AG09309 (cell line): ENCODE data around the gene APBB2.
A peak's percentile ranks its signal among the peaks of the same experiment; 100 is the strongest.

Experiments
- DNase-seq: peaks from one replicate; pipeline ENCODE4 v3.0.0-alpha.2; 2010; ENCODE audit warnings: low read depth
- H3K4me3 ChIP-seq: 2 replicates; pipeline ENCODE4 v1.5.1; 2011; ENCODE audit warnings: mild to moderate bottlenecking, low read depth, low read length, moderate library complexity; ENCODE audit not compliant: control insufficient read depth
- CTCF ChIP-seq: IDR thresholded peaks from 2 replicates; pipeline ENCODE4 v1.5.1; 2011; ENCODE audit warnings: mild to moderate bottlenecking, low read depth, low read length, inconsistent platforms; ENCODE audit not compliant: insufficient read depth, control insufficient read depth; ENCODE audit errors: missing control alignments

APBB2 gene

DNA sequence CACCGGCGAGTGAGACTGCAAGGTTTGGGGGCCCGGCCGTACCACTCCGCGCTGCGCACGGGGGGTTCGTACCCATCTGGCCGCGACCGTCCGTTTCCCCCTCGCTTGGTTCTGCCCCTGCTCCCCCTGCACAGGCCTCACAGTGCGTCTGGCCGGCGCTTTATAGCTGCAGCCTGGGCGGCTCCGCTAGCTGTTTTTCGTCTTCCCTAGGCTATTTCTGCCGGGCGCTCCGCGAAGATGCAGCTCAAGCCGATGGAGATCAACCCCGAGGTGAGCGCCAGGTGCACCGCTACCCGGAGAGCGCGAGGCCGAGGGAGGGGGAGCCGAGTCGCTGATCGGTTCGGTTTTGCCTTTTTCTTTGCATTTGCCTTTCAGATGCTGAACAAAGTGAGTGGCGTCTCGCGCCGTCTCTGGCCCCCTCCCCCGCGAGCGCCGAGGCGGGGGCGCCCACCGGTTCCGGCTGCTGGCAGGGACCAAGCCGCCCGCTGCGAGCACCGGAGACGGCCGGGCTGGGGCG lies 42.5 kb upstream of the APBB2 start, which contains the start of gene UCHL1:
TSS of gene UCHL1 (plus strand) at position 189 of the 517 bp plus-strand sequence. CDS start at position 238, 49 bp downstream.
- peak within 1 kb of the TSS; percentile 53 for H3K4me3 ChIP-seq
- no peak for TF ChIP-seq CTCF
- DNase-seq: peak; percentile 41

DNA sequence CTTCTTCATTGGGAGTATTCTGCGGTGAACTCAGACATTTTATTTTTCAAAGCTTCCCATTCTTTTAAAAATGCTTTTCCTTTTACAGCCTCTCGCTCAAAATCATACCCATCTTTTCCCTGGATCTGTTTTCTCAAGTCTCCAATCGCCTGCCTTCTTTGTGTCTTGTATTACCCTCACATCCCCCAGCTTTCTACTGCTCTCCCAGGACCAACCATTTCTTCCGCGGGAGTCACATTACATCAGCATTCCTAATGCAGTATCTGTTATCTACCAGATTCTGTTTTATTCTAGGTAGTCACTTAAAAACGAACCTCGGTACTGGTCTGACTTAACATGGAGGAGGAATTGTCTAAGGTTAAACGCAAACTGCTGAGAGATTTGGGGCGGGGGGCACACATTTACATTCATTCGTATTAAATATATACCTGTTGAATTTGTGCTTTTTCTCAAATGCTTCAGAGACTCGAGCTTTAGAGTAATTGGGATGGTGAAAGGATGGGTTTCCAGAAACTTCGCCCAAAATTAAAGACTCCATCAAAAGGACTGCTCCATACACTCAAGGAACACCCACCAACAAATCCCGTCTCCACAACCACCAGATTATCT lies 41.9 kb upstream of the APBB2 start:
- H3K4me3 ChIP-seq: peak overlapping the region; percentile 53
- DNase-seq: no peak
- no peak for TF ChIP-seq CTCF

- DNase-seq: no peak
These were observed 31.6 kb upstream of the APBB2 start for GRCh38 chr4:41245983-41246382.

GRCh38 chr4:41241919-41242318 lies 27.6 kb upstream of the APBB2 start:
- DNase-seq: no peak
- H3K4me3 ChIP-seq: no peak overlapping the region
- TF ChIP-seq CTCF: no peak

More at GRCh38 chr4:41245983-41246382, 31.6 kb upstream of the APBB2 start:
- no peak for TF ChIP-seq CTCF
- no peak overlapping the region for H3K4me3 ChIP-seq

- H3K4me3 ChIP-seq: no peak overlapping the region
- TF ChIP-seq CTCF: no peak
- no peak for DNase-seq
These were observed 22.2 kb upstream of the APBB2 start for GRCh38 chr4:41236508-41236907.

DNA sequence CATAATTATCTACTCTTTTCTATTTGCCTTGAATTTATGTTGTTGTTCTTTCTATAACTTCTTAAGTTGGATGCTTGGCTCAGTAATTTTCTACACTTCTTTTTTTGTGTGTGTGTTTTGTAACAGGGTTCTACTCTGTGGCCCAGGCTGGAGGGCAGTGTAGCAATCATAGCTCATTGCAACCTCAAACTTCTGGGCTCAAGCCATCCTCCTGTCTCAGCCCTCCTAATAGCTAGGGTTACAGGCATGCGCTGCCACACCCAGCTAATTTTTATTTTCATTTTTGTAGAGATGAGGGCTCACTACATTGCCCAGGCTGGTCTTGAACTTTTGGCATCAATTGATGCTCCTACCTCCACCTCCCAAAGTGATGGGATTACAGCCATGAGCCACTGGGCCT lies 21.7 kb upstream of the APBB2 start:
- TF ChIP-seq CTCF: no peak
- no peak for DNase-seq
- no peak overlapping the region for H3K4me3 ChIP-seq

GRCh38 chr4:41232856-41233255 lies 18.5 kb upstream of the APBB2 start:
- no peak for DNase-seq
- no peak overlapping the region for H3K4me3 ChIP-seq
- no peak for TF ChIP-seq CTCF
